ENCODE results near the gene FAM234A.

DNA sequence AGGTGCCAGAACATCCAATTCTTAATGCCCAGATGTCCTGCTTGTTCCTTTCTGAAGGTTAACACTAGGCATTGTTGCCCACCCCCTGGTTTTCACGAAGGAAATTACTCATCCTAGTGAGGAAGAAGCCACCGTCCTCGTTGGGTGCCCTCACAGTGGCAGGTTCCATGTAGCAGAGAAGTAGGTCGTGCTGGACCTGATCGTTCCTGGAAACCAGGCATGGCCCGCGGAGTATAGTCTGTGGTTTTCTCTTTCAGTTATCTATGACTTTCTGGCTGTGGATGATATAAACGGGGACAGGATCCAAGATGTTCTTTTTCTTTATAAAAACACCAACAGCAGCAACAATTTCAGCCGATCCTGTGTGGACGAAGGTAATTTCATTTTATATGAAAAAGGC is 24.6 kb downstream of the FAM234A start:
- TF ChIP-seq, protein P1, sequence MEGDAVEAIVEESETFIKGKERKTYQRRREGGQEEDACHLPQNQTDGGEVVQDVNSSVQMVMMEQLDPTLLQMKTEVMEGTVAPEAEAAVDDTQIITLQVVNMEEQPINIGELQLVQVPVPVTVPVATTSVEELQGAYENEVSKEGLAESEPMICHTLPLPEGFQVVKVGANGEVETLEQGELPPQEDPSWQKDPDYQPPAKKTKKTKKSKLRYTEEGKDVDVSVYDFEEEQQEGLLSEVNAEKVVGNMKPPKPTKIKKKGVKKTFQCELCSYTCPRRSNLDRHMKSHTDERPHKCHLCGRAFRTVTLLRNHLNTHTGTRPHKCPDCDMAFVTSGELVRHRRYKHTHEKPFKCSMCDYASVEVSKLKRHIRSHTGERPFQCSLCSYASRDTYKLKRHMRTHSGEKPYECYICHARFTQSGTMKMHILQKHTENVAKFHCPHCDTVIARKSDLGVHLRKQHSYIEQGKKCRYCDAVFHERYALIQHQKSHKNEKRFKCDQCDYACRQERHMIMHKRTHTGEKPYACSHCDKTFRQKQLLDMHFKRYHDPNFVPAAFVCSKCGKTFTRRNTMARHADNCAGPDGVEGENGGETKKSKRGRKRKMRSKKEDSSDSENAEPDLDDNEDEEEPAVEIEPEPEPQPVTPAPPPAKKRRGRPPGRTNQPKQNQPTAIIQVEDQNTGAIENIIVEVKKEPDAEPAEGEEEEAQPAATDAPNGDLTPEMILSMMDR (conservative IDR thresholded peaks at IDR 0.05; ENCODE audit: low read depth, low read length), result no peak
- TF ChIP-seq EZH2 (IDR thresholded peaks at IDR 0.05; ENCODE audit: borderline replicate concordance, low read depth, low read length, poor library complexity, severe bottlenecking), result no peak

Data from A673 (cell line).